HG02852 (cell line): ENCODE results near the gene CHI3L2.

Source experiments
- ATAC-seq: cut with Tn5 transposase; IDR thresholded peaks from one replicate; pipeline ENCODE4 v1.9.1; 2021; ENCODE audit warnings: mild to moderate bottlenecking, moderate library complexity; ENCODE audit not compliant: unreplicated experiment

The CHI3L2 gene, protein sequence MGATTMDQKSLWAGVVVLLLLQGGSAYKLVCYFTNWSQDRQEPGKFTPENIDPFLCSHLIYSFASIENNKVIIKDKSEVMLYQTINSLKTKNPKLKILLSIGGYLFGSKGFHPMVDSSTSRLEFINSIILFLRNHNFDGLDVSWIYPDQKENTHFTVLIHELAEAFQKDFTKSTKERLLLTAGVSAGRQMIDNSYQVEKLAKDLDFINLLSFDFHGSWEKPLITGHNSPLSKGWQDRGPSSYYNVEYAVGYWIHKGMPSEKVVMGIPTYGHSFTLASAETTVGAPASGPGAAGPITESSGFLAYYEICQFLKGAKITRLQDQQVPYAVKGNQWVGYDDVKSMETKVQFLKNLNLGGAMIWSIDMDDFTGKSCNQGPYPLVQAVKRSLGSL

DNA sequence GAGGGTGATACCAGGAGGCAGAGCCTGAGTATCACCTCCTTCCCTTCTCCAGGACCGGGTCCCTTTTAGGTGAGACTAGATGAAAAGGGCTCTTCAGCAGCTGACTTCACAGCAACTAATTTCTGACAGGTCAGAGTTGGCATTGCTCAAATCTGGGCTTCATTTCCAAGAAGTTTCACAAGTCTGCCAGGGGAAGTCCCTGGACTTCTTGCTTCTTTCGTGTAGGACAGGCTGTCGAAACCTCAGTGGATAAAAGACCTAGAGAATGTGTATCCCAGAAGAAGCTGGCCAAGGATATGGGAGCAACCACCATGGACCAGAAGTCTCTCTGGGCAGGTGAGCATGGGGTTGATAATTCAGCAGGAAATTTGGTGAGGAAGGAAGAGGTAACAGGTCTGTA, at the start of gene CHI3L2:
CHI3L2 (plus strand) TSS at position 280 of the 400 bp plus-strand sequence; CDS start at position 297, 17 bp downstream.
- ATAC-seq: no peak

DNA sequence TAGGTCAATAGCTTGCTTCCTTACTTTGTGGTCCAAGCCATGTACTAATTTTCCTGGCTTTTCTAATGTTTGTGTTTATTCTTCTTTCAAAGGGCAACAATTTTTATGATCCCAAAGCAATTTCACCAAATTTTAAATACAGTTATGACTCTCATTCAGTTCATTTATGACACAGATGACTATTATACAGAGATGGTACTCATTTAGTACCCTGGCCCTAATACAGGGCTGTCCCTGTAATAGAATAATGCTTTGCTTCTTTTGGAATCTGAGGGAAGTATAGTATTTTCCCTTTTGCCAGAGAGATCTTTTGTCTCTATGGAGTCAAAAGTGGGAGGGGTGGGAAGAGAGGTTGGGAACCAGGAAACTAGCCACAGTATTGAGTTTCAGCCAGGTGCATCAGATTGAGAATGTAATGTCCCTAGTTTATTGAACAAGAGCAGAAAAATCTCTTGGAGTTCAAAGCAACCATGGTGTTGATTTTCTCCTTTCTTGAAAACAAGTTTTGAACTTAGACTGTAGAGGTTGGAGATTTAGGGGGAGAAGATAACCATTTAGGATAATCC, 47.5 kb upstream of the CHI3L2 start:
- no peak for ATAC-seq

DNA sequence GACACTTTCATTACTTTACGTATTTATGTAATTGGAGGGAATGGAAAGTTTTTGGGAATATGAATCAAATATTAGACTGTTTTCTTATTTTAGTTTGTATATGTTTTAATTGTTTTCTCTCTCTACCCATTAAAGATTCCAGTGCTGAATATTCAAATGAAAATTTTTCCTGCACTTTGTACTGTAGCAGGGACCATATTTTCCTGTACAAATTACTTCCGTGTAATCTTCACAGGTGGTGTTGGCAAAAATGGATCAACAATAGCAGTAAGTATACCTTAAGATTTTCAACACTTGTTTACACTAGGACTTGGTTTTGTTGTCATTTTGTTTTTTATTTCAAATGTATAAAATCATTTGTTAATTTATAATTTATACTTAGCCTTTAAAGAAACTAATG, 45.5 kb upstream of the CHI3L2 start:
- ATAC-seq: no peak

DNA sequence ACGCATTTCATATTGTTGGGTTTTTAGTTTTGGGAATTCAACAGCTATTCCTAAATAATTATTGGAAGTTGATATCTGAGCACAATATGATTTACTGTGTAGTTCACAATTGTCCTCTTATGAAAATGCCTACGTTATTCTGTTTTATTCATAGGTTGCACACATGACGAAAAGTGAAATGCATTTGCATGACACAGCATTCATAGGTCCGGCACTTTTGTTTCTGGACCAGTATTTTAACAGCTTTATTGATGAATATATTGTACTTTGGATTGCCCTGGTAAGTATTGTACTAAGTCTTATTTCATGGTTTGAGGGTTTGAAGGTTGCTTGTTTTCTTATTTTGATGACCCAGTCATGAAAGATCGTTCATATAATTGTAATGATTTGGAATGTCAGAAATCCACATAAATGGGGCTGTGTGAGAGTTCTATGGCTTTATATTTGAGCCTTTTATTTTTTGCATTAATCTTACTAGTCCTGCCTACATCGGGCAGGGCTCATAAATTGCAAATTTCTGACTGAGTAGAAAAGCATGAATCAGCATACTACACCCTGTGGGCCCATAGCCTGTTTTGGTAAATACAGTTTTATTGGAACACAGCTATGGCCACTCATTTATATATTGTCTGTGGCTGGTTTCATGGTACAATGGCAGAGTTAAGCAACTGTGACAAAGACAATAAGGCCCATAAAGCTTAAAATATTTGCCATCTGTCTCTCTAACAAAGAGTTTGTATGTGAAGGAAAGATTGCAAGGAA, 44.0 kb upstream of the CHI3L2 start:
- ATAC-seq: no peak

DNA sequence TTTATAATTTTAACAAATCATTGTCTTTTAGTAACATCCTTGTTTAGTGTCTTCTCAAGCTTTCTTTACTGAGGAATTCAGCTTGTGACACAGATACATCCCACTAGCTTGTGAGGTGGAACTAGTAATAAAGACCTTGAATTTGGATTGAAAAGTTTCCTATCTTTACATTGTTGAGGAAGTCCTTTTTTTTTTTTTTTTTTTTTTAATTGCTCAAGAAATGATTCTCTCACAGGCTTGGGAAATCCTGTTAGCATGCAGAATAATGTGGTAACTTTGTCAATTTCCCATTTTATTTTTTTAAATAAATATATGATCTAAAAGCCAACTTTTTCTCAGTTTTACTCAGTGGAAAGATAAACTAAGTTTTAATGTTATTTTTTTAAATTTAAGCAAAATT, 42.9 kb upstream of the CHI3L2 start:
- no peak for ATAC-seq

DNA sequence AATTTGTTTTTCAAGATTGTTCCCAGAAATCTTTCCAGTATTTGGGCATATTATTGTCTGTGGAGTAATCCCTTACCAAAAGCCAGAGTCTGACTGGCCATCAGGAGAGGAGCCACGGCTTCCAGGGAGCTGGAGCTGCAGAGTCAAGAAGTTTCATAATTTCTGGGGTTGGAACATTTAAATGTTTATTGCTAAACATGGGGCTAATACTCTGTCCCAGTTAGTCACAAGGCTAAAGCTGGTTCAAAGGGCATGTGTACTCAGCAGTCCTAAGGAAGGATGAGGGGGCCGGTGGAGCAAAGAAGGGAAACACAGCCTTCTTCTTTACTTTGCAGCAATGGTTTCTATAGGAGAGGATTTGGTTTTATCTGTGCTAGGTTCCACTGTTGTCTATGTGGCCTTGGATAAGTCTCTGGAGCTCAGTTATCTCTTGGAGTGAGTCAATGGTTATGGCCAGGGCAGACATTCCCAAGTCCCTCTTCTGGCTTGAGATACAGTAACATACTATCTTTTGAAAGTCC, 36.5 kb upstream of the CHI3L2 start:
- no peak for ATAC-seq

DNA sequence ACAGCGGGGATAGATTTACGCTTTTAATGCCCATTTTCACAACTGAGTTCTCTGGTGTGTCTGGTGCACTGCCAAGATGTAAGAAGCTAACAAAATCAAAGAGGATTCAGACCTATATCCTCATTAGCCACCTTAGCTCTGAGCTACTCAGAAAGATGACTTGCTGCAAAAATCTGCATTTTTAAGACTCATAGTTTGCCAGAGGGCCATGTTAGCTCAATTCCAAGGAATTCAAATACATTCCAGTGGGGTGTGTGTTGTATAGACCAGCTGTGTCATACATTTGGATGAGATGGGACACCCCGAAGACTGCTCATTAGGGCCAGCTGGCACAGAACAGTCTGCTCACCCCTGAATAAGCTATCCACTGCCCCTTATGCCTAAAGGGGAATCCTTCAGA, 36.0 kb upstream of the CHI3L2 start:
- no peak for ATAC-seq

DNA sequence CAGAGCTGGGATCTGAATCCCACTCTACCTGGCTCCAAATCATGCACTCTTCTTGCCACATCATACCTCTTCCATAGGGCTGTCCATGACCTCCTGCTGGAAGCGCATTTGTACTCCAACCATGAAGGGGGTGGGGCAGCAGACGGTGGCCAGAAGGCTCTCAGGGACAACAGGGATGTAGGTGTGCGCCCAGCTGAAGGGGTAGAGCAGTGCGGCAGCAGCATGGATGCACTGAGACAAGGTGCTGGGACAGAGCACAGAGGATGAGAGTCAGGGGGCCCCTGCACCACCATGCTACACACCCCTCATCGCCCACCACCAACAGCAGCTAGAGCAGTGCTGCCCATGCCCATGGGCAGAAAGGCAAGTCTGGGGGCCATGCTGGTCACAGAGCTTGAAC, 35.4 kb upstream of the CHI3L2 start:
- ATAC-seq: no peak

DNA sequence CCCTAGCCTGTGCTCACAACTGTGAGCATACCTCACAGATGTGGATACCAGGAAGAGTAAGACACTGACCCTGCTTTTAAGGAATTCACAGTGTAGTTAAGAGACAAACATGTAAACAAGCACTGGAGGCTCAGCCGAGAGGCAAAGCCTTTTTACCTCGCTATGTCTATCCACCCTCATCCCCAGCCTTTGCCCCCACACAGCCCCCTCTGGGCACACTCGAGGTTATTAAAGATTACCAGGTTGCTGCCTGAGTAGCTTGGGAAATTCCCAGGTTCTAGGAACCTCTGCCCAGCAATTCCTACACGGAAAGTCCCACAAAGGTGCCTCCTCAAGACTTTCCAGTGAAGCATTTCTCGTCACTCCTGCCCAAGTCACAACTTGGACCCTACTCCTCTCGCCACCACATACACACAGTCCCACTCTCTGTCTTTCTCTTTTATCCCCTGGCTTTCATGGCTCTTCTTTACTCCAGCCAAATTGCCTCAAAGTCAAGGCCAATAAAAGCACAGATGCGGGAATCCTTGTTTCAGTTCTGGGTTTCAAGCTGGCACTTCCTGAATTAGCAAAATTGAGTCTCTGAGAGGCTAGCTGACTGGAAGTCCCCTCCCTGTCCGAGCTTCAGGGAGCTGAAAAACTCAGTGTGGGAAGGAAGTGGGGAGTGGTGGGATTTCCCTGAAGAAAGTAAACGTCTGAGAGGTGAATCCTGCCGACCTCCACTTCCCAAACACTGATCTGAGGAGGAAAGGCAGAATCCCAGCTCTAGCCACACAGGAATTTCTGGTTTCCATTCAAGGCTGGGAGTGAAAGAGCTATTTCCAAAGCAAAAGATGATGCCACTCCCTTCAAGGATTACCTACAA, 34.6 kb upstream of the CHI3L2 start:
- ATAC-seq: no peak

DNA sequence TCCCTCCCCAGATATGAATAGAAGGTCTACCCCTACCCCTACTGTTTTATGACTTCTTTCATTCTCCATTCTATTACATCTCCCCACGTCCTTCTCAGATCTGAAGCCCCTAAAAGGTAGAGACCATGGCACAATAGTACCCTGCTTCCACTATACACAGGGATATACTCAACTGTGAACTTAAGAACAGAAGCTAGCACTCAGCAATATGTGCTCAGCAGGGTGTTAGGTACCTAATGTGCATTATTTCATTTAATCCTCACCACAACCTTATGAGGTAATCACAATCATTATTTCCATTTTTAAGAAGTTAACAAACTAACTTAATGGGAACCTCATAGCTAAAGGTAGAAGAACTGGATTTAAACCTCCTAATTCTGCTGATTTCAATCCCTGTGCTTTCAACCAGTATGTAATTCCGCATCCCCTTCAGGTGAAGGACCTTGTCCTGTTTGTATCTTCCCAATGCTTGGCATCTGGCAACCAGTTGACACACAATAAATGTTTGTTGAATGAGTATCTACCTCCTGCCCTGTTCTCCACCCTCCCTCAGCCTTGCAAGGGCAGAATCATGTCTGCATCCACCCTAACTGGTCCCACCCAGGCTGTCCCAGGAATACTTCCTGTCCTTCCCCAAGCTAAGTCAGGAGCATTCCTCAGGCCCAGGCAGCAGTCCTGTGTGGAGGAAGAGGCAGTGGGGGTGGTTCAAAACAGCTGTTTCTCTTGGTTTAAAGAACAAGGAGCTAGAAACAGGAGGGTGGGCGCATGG, 33.6 kb upstream of the CHI3L2 start:
- ATAC-seq: no peak

DNA sequence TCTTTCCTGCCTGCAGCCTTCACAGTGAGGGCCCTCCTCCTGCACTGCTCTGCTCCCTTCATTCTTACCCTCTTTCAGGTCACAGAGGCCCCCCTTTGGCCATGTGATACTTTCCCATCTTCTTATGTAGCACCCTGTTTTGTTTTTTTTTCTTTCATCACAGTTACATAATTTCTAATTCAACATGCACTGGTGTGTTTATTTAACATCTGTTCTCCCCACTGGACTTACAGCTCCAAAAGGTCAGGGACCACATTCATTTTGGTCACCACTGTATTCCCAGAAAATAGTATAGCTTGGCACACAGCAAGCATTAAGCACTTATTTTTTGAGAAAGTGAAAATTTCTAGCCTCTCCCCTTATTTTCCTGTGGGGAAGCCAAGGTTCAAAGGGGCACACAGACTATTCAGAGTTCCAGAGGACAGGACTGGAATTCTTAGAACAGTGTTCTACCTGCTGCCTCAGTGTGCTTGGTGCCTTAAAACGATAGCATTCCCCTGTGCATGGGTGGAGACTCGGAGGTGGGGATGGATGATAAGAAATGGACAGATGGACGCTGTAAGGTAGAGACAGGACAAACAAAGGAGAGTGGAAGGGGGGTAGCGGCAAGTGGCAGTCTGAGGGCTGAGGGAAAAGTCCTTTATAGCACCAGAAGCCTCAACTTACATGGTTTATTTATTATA, 32.4 kb upstream of the CHI3L2 start:
- no peak for ATAC-seq

DNA sequence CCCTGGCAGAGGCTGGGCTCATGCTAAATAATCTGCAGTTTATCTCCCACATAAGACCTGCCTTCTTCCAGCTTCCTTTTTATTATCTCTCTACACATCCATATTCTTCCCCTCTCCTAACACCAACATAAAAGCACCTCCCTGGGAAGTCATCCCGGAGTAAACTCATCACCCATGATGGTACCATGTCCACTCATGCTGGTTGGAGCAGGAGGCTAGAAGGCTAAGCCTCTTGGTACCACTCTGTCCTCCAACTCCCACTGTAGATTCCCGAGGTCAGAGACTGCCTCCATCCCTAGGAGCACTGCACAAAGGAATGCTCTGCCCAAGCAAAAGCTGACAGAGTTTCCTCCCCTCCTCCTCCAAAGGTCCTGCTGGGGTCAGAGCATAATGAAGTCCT, 31.3 kb upstream of the CHI3L2 start:
- ATAC-seq: no peak

DNA sequence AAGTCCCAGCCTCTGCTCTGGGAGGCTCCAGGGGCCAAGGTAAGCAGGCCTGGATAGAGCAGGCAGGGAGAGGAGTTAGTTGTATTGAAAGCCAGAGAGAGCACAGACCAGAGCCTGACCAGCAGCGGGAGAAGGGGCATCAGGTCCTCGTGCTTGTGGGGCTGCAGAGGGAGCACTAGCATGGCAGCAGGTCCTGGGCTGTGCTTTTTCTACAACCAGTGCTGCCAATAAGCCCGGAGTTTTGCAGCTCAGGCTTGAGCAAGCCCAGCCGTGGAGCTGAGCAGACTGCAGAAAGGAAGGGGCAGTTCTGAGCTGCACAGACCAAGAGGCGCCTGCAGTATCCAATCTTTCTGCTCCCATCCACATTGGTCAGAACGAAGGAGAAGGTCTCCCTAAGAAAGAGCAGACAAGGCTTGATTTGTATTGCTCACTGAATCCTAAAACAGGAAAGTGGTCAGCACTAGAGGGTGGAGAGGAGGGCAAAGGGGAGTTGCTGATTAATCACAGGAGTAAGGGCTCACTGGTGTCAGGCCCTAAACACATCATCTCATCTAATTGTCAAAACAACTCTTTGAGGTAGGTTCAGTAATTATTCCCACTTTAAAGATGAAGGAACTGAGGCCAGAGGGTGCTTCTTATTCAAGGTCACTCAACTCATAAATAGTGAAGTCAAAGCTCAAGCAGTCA, 29.8 kb upstream of the CHI3L2 start:
- ATAC-seq: no peak

DNA sequence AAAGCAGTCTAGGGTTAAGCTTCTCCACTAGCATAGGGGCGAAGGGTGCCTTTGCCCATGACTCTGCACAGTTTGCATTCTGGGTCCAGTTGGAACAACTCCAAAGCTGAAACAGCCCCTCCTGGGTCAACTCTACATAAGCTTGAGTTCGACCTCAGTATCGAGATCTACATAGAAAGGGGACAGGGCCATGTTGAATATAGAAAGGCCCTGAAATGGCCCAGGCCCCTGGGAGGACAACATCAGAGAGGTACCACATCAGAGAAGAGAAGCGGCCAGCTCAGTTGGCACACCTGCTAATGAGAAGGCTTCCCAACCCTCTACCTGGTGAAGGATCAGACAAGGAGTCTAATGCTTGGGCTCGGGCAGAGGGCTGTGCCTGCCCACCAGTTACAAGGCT, 28.7 kb upstream of the CHI3L2 start:
- ATAC-seq: no peak

DNA sequence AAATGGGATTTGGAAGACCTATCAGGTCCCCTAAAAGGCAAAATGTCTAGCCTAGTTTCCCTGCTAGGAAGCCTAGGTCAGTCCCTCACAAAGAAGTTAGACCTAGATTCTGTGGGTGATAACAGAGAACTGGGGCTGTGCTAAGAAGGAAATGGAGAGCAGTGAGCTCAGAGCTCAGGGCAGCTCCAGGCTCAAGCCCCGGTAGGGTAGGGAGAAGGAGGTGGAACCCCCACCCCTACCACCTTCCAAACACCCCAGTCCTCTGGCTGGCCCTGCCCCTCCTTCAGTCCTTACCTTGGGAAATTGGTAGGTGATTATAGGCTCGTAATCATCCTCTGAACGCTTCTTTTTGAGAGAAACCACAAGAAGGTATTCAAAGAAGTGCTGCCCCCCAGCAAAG, 28.2 kb upstream of the CHI3L2 start:
- ATAC-seq: no peak

DNA sequence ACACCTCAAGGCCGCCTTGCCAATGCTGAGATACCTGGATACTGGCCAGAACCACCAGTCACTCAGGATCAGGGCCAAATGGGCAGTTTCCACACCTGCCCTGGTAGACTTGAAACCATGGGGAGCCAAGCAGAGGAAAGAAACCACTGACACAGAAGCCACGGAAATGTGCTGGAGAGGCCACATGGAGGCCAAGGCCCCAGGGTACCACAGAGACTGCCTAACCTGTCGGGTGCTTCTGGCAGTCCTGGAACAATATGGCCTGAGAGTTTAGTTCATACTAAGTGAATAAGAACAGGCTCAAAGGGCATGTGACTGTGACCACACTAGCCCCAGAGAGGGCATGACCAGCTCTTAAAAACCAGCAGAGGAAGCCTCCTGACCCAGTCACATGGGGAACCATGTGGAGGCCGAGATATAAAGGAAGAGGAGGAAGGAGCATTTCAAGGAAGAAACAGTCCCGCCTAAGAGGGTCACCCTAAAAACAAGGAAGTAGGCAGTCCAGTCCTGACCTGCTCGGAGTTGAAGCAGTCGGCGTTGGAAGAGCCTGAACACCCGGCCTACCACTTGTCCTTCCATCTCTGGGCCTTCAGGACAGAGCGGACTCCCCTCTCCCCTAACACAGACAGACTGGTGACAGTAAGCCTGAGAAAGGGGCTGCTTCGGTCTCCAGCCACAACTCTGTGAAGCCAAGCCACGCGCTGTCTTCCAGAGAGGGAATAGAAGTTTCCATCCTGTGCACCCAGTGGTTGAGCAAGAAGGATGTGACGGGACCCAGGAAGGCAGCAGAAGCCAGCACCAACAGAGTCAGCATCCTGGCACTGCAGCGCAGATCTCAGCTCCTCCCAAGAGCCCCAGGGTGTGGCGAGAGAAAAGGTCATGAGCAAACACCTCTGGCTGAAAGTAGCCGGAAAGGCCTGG, 27.4 kb upstream of the CHI3L2 start, which contains the start of gene DENND2D:
DENND2D (minus strand) TSS at position 766 of the 921 bp plus-strand sequence; CDS start at position 579, 187 bp downstream.
- no peak for ATAC-seq

DNA sequence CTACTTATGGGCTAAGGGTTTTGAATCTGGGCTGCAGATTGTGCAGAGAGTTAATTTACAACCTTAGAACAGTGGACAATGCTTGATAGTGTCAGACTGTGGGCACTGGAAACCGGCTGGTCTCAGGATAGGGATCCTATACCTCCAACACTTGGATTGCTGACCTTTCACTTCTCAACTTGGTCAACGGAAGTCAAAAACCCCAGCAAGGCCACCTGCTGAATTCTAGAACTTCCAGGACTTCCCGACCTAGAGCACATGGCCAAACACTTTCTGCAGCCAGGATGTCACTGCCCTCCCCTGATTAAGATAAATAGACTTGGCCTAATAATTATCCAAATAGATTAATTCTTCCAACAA, 26.7 kb upstream of the CHI3L2 start:
- no peak for ATAC-seq
